Central memory CD8-positive, alpha-beta T cell (primary cell): ENCODE results near the gene OGFOD3.
"Not testable (repeated sequence)": the region's sequence is repeated elsewhere in the genome, so short reads cannot be mapped to it uniquely, and the experiment has no call there.

Experiments used
- ATAC-seq: fragments of 150-1000 bp; cut with Tn5 transposase; replicated peaks from 2 replicates; pipeline ENCODE4 v1.10.0; 2022; ENCODE audit warnings: mild to moderate bottlenecking, moderate FRiP score, moderate number of reproducible peaks; ENCODE audit not compliant: poor library complexity, severe bottlenecking; ENCODE audit errors: extremely low read depth
- DNase-seq, 2 donors: peaks; one replicate each; pipeline ENCODE4 v3.0.0; 2021; ENCODE audit warnings: low spot score in 2 of 2
- H3K27ac Mint-ChIP-seq: one replicate; pipeline ENCODE4 v1.8.0; 2022; ENCODE audit warnings: low read depth, mild to moderate bottlenecking, moderate library complexity, mixed read lengths
- H3K27me3 Mint-ChIP-seq: one replicate; pipeline ENCODE4 v1.8.0; 2022; ENCODE audit warnings: mixed read lengths
- H3K36me3 Mint-ChIP-seq: one replicate; pipeline ENCODE4 v1.8.0; 2022; ENCODE audit warnings: mild to moderate bottlenecking, moderate library complexity, mixed read lengths; ENCODE audit not compliant: insufficient read depth
- H3K4me1 Mint-ChIP-seq: one replicate; pipeline ENCODE4 v1.8.0; 2022; ENCODE audit warnings: mixed read lengths
- H3K4me3 Mint-ChIP-seq: one replicate; pipeline ENCODE4 v1.8.0; 2022; ENCODE audit warnings: mild to moderate bottlenecking, moderate library complexity, mixed read lengths
- H3K9me3 Mint-ChIP-seq: one replicate; pipeline ENCODE4 v1.8.0; 2022; ENCODE audit warnings: mixed read lengths

The OGFOD3 gene

DNA sequence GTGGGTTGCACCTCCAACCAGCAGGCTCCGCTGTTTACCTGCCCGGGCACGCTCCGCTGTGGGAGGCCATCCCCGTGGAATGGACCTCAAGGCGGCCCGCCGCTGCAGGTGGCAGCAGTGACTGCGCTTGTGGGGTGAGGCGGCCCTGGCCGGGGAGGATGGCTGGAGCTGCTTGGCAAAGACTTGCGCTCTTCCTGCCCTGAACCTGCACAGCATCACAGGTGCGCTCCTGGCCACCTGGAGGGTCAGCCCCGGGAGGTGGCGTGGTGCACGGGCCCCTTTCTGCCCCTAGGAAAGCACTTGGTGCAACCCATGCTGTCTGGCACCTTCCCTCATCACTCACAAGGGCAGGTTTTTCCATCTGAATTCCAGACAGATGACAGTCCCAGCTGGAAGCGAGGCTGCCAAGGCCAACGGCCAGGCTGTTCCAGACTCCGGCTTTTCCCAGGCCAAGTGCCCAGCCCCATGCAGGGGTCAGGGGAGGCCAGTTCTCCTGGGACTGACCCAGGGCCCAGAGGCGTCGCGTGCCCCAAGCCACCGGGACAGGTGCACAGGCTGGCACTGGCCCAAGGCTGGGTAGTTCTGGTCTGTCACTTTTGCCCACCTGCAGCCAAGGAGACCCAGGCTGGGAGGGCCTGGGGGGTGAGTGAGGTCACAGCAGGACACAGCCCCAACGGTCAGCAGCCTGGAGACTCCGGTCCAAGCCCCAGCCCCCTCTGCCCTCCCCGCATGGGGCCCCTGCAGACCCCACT, 33.5 kb downstream of the OGFOD3 start:
- H3K36me3 Mint-ChIP-seq, result peaks cover 1% of the 10 kb centered on the region
- H3K4me3 Mint-ChIP-seq, result no peak overlapping the region
- H3K27me3 Mint-ChIP-seq, result peaks cover 18% of the 10 kb centered on the region
- H3K4me1 Mint-ChIP-seq, result peaks cover 10% of the 10 kb centered on the region
- ATAC-seq, result no peak
- H3K9me3 Mint-ChIP-seq, result no peaks in the 10 kb centered on the region
- no peak for DNase-seq
- no peak overlapping the region for H3K27ac Mint-ChIP-seq

GRCh38 chr17:82384051-82384729, 34.2 kb downstream of the OGFOD3 start:
- H3K4me1 Mint-ChIP-seq, result peaks cover 12% of the 10 kb centered on the region
- no peak for DNase-seq
- H3K36me3 Mint-ChIP-seq, result peaks cover 1% of the 10 kb centered on the region
- H3K27ac Mint-ChIP-seq, result no peak overlapping the region
- no peak overlapping the region for H3K4me3 Mint-ChIP-seq
- no peak for ATAC-seq
- H3K9me3 Mint-ChIP-seq, result no peaks in the 10 kb centered on the region
- H3K27me3 Mint-ChIP-seq, result peaks cover 25% of the 10 kb centered on the region

DNA sequence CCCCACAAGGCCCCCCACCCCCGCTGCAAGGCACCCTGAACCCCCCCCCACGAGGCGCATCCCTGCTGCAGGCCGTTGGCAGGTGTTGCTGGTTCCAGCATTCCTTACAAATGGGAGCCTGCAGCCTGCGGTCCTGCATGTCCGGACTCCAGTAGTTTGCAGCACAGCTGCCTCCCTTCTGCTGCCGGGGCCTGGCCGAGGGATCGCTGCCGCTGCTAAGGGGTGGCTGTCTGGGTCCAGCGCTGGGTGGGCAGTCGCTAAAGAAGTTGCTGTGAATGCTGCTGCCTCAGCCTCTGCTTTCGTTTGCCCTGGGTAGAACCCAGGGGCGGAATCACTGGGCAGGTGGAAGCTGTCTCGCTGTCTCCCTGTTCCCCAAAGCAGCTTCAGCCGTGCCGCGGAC, 35.0 kb downstream of the OGFOD3 start:
- ATAC-seq, result no peak
- no peak overlapping the region for H3K27ac Mint-ChIP-seq
- peaks cover 12% of the 10 kb centered on the region for H3K4me1 Mint-ChIP-seq
- H3K4me3 Mint-ChIP-seq, result no peak overlapping the region
- DNase-seq, result no peak
- no peaks in the 10 kb centered on the region for H3K9me3 Mint-ChIP-seq
- H3K27me3 Mint-ChIP-seq, result peaks cover 33% of the 10 kb centered on the region
- peaks cover 3% of the 10 kb centered on the region for H3K36me3 Mint-ChIP-seq

GRCh38 chr17:82382933-82383255, 35.5 kb downstream of the OGFOD3 start:
- no peak overlapping the region for H3K4me3 Mint-ChIP-seq

DNA sequence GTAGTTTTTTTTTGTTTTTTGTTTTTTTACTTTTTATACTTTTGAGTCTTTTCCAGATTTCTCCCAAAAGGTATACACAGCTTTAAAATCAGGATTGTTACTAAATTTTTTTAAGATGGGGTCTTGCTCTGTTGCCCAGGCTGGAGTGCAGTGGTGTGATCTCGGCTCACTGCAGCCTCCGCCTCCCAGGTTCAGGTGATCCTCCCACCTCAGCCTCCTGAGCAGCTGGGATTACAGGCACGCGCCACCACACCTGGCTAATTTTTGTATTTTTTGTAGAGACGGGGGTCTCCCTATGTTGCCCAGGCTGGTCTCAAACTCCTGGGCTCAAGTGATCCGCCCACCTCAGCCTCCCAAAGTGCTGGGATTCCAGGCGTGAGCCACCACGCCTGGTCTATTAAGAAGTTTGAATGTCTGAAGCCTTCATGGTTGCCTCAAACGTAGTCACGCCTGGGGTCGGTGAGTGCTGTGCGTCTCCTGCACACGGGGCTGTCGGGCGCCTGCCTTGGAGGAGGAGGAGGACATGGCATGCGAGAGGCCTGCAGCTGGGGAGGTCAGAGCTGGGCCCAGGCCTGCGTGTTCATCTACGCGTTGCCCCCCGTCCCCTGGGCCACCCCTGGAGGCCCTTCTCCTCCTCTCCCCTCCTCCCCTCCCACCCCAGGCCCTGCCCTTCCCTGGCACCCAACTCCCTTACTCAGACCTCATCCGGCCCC, 36.0 kb downstream of the OGFOD3 start:
- H3K36me3 Mint-ChIP-seq, DNase-seq, H3K9me3 Mint-ChIP-seq, ATAC-seq, H3K4me3 Mint-ChIP-seq: not testable (repeated sequence)
- peaks cover 38% of the 10 kb centered on the region for H3K27me3 Mint-ChIP-seq
- peak overlapping the region; percentile 35 for H3K27ac Mint-ChIP-seq
- H3K4me1 Mint-ChIP-seq, result peaks cover 12% of the 10 kb centered on the region

More at GRCh38 chr17:82382933-82383255, 35.5 kb downstream of the OGFOD3 start:
- Mint-ChIP-seq H3K36me3 (peaks cover 3% of the 10 kb centered on the region), H3K9me3 (no peaks in the 10 kb centered on the region), H3K27ac (peak overlapping the region; percentile 35), H3K27me3 (peaks cover 34% of the 10 kb centered on the region), H3K4me1 (peaks cover 12% of the 10 kb centered on the region)
- DNase-seq, result no peak
- no peak for ATAC-seq

DNA sequence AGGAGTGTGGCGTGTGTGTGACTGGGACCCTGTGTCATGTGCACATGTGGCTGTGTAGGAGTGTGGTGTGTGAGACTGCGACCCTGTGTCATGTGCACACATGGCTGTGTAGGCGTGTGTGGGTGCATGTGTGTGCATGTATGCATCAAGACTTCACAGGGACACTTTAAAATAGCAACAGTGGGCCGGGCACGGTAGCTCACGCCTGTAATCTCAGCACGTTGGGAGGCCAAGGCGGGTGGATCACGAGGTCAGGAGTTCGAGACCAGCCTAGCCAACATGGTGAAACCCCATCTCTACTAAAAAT, 36.7 kb downstream of the OGFOD3 start:
- not testable (repeated sequence) for ATAC-seq, H3K36me3 Mint-ChIP-seq, H3K27ac Mint-ChIP-seq, H3K9me3 Mint-ChIP-seq, DNase-seq, H3K4me3 Mint-ChIP-seq
- peaks cover 40% of the 10 kb centered on the region for H3K27me3 Mint-ChIP-seq
- H3K4me1 Mint-ChIP-seq, result peaks cover 12% of the 10 kb centered on the region

- no peak overlapping the region for H3K4me3 Mint-ChIP-seq
- H3K4me1 Mint-ChIP-seq, result peaks cover 12% of the 10 kb centered on the region
- DNase-seq (no peak), ATAC-seq (no peak)
- H3K36me3 Mint-ChIP-seq, result peaks cover 3% of the 10 kb centered on the region
- H3K9me3 Mint-ChIP-seq, result no peaks in the 10 kb centered on the region
- no peak overlapping the region for H3K27ac Mint-ChIP-seq
- peaks cover 40% of the 10 kb centered on the region for H3K27me3 Mint-ChIP-seq
Observed at GRCh38 chr17:82380860-82381702, 37.3 kb downstream of the OGFOD3 start.

DNA sequence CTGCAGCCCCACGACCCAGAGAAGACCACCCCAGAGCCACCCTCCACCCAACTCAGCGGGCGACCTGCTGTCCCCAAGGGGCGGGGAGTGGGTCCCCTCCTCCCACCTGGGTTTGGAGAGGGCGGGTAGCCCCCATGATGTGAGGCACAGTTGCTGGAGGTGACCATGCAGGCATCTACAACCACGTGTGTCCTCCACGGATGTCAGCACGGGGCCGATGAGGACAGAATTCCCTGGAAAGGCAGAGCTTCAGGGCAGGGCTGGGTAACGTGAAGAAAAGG, 39.7 kb downstream of the OGFOD3 start:
- ATAC-seq (no peak), DNase-seq (no peak)
- Mint-ChIP-seq H3K27me3 (peaks cover 41% of the 10 kb centered on the region), H3K4me1 (peaks cover 12% of the 10 kb centered on the region), H3K36me3 (peaks cover 3% of the 10 kb centered on the region), H3K4me3 (no peak overlapping the region), H3K27ac (no peak overlapping the region), H3K9me3 (no peaks in the 10 kb centered on the region)

- H3K36me3 Mint-ChIP-seq, result peaks cover 3% of the 10 kb centered on the region
- DNase-seq (no peak), ATAC-seq (no peak)
- H3K4me3 Mint-ChIP-seq, result no peak overlapping the region
- H3K4me1 Mint-ChIP-seq, result peaks cover 14% of the 10 kb centered on the region
- no peak overlapping the region for H3K27ac Mint-ChIP-seq
- no peaks in the 10 kb centered on the region for H3K9me3 Mint-ChIP-seq
- peaks cover 47% of the 10 kb centered on the region for H3K27me3 Mint-ChIP-seq
Observed at GRCh38 chr17:82377924-82378740, 40.3 kb downstream of the OGFOD3 start.

DNA sequence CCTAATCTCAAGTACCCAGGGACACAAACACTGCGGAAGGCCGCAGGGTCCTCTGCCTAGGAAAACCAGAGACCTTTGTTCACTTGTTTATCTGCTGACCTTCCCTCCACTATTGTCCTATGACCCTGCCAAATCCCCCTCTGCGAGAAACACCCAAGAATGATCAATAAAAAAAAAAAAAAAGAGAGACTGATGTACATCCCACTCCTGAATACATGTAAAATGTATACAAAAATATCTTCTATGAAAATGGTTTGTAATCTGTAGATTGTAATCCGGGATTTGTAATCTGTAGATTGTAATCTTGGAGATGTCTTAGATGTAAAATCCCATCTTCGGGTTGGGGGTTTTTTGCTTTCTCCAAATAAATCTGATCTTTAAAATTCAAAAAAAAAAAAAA, 41.1 kb downstream of the OGFOD3 start:
- not testable (repeated sequence) for DNase-seq, ATAC-seq, H3K27ac Mint-ChIP-seq, H3K4me3 Mint-ChIP-seq, H3K36me3 Mint-ChIP-seq, H3K9me3 Mint-ChIP-seq
- Mint-ChIP-seq H3K27me3 (peaks cover 55% of the 10 kb centered on the region), H3K4me1 (peaks cover 18% of the 10 kb centered on the region)

DNA sequence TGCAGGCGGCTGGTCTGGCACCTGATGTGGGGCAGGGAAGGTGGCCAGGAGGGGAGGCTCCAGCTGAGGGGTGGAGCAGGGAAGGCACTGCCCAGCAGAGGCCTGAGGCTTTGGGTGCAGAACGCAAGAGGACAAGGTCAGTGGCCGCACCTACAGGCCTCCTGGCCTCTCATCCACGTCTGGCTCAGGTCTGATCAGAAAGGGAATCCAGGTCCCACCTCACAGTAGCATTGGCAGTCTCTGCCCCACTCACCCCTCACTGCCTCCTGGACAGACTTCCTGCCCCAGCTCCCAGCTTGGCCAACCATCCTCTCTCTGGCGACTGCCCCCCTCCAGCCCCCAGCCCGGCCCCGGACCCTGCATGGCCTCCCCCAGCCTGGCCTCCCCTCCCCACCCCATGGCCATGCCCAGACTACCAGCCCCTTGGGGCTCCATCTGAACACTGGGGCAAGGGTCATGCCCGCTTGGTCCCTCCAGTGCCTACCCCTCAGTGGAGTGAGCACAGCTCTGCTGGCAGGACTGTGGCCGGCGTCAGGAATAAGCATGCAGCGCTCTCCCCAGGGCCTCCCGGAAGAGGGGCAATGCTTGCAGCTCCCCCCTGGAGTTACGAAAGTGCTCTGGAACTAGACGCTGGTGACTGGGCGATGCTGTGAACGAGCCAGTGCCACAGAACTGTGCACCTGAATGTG, 42.2 kb downstream of the OGFOD3 start:
- DNase-seq, result no peak
- Mint-ChIP-seq H3K4me1 (peaks cover 15% of the 10 kb centered on the region), H3K27me3 (peaks cover 51% of the 10 kb centered on the region), H3K27ac (no peak overlapping the region), H3K4me3 (no peak overlapping the region), H3K36me3 (peaks cover 2% of the 10 kb centered on the region), H3K9me3 (no peaks in the 10 kb centered on the region)
- no peak for ATAC-seq
